Measurements from ENCODE around the gene RMP24.

RMP24 gene

DNA sequence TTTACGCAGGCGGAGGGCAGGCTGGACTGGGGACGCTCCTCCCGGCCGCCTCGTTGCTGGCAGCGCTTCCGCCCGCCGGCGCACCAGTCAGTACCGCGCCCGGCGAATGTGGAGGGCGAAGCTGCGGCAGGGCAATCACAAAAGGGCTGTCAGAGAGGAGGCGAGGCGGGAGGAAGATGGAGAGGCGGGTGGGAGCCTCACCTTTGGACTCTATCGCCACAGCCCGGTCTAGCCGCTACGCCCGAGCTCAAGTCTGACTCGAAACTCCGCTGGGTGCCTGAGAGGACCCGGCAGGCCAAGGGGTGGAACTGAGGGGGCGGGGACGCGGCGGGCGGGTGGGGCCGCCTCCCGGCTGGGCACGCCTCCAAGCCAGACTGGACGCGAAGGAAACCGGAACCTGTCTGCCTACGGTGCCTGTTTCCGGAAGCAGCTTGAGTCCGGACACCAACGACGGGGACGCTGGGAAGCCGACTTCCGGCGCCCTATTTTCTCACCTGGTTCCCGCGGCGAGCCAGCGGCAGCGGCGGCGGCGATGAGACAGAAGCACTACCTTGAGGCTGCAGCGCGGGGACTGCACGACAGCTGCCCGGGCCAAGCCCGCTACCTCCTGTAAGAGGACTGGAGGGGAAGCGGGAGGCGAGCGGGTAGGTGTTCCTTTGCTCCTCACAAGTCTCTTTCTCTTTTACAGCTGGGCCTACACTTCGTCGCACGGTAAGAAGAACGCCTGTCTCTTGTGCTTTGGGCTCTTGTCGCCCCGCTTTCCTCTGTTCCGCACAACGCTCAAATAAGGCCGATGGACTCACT, at the start of gene RMP24:
TSS of gene RMP24 (plus strand) at position 483 of the 804 bp plus-strand sequence.
- TF ChIP-seq, protein P1, sequence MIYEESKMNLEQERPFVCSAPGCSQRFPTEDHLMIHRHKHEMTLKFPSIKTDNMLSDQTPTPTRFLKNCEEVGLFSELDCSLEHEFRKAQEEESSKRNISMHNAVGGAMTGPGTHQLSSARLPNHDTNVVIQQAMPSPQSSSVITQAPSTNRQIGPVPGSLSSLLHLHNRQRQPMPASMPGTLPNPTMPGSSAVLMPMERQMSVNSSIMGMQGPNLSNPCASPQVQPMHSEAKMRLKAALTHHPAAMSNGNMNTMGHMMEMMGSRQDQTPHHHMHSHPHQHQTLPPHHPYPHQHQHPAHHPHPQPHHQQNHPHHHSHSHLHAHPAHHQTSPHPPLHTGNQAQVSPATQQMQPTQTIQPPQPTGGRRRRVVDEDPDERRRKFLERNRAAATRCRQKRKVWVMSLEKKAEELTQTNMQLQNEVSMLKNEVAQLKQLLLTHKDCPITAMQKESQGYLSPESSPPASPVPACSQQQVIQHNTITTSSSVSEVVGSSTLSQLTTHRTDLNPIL (CRISPR knock-in tag; IDR thresholded peaks at IDR 0.05; ENCODE audit: low read depth) = no peak
- TF ChIP-seq ZC3H10 (CRISPR knock-in tag; IDR thresholded peaks at IDR 0.05) (no peak), ESRRG (CRISPR knock-in tag; IDR thresholded peaks at IDR 0.05) (no peak), ZNF565 (CRISPR knock-in tag; conservative IDR thresholded peaks at IDR 0.05; ENCODE audit: low read depth) (no peak), ISL1 (CRISPR knock-in tag; IDR thresholded peaks at IDR 0.05) (no peak)
- TF ChIP-seq, protein P2, sequence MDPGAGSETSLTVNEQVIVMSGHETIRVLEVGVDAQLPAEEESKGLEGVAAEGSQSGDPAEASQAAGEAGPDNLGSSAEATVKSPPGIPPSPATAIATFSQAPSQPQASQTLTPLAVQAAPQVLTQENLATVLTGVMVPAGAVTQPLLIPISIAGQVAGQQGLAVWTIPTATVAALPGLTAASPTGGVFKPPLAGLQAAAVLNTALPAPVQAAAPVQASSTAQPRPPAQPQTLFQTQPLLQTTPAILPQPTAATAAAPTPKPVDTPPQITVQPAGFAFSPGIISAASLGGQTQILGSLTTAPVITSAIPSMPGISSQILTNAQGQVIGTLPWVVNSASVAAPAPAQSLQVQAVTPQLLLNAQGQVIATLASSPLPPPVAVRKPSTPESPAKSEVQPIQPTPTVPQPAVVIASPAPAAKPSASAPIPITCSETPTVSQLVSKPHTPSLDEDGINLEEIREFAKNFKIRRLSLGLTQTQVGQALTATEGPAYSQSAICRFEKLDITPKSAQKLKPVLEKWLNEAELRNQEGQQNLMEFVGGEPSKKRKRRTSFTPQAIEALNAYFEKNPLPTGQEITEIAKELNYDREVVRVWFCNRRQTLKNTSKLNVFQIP (CRISPR knock-in tag; IDR thresholded peaks at IDR 0.05; ENCODE audit: borderline replicate concordance, low read depth) = no peak
- TF ChIP-seq, protein P3, sequence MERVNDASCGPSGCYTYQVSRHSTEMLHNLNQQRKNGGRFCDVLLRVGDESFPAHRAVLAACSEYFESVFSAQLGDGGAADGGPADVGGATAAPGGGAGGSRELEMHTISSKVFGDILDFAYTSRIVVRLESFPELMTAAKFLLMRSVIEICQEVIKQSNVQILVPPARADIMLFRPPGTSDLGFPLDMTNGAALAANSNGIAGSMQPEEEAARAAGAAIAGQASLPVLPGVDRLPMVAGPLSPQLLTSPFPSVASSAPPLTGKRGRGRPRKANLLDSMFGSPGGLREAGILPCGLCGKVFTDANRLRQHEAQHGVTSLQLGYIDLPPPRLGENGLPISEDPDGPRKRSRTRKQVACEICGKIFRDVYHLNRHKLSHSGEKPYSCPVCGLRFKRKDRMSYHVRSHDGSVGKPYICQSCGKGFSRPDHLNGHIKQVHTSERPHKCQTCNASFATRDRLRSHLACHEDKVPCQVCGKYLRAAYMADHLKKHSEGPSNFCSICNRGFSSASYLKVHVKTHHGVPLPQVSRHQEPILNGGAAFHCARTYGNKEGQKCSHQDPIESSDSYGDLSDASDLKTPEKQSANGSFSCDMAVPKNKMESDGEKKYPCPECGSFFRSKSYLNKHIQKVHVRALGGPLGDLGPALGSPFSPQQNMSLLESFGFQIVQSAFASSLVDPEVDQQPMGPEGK (CRISPR knock-in tag; IDR thresholded peaks at IDR 0.05; ENCODE audit: borderline replicate concordance) = no peak; the same call in 1 of the 2 replicates
- peak; percentile 95 for ATAC-seq

DNA sequence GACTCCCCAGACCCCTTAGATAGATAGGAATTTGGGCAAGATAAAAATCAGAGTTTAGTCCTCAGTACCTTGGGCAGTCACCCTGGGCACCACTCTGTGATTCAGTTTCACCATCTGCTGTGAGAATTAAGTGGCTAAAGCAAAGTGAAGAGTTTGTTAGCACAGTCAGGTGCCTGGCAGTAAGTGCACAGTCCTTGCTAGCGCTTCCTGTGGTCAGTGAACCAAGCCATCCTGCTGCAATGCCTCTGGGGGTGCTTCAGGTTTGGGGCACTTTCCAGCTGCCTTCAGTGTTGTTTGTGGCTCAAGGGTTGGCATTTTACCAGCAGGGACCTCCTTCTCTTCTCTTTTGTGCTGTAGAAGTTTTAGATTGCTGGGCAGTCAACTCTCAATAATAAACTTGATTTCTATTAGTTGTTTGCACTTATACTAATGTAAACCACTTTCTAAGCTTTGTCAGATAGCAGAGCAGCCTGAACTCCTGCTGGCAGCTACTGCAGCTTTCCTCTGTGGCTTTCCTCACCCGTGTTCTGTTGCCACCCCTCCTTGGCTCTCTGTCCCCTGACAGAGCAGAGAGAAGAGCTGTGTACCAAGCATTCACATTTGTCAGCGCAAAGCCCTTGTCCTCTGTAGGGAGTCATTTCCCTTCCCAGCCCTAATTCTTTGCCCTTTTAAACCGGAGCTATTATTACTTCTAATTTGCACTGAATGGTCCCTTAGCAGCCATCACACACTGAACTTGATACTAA, 48.4 kb upstream of the RMP24 start:
- TF ChIP-seq GLIS3 (CRISPR knock-in tag; IDR thresholded peaks at IDR 0.05) (no peak), PPARA (CRISPR knock-in tag; IDR thresholded peaks at IDR 0.05; ENCODE audit: borderline replicate concordance) (no peak), ZFP30 (CRISPR knock-in tag; IDR thresholded peaks at IDR 0.05) (no peak), ZNF70 (CRISPR knock-in tag; IDR thresholded peaks at IDR 0.05) (no peak), ZNF565 (CRISPR knock-in tag; conservative IDR thresholded peaks at IDR 0.05; ENCODE audit: low read depth) (no peak), ISL1 (CRISPR knock-in tag; IDR thresholded peaks at IDR 0.05) (no peak), RARB (CRISPR knock-in tag; IDR thresholded peaks at IDR 0.05) (no peak), TCF4 (CRISPR knock-in tag; IDR thresholded peaks at IDR 0.05; ENCODE audit: borderline replicate concordance) (no peak), CSDC2 (CRISPR knock-in tag; IDR thresholded peaks at IDR 0.05) (no peak), ZFP3 (CRISPR knock-in tag; IDR thresholded peaks at IDR 0.05) (no peak), ARNTL (CRISPR knock-in tag; IDR thresholded peaks at IDR 0.05; ENCODE audit: borderline replicate concordance, low read depth) (no peak), TOX (CRISPR knock-in tag; IDR thresholded peaks at IDR 0.05; ENCODE audit: borderline replicate concordance) (no peak)
- TF ChIP-seq, protein P1 (CRISPR knock-in tag; IDR thresholded peaks at IDR 0.05; ENCODE audit: low read depth) = no peak
- TF ChIP-seq, protein P4, sequence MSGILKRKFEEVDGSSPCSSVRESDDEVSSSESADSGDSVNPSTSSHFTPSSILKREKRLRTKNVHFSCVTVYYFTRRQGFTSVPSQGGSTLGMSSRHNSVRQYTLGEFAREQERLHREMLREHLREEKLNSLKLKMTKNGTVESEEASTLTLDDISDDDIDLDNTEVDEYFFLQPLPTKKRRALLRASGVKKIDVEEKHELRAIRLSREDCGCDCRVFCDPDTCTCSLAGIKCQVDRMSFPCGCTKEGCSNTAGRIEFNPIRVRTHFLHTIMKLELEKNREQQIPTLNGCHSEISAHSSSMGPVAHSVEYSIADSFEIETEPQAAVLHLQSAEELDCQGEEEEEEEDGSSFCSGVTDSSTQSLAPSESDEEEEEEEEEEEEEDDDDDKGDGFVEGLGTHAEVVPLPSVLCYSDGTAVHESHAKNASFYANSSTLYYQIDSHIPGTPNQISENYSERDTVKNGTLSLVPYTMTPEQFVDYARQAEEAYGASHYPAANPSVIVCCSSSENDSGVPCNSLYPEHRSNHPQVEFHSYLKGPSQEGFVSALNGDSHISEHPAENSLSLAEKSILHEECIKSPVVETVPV (CRISPR knock-in tag; IDR thresholded peaks at IDR 0.05) = no peak
- TF ChIP-seq, protein P3 (CRISPR knock-in tag; IDR thresholded peaks at IDR 0.05; ENCODE audit: borderline replicate concordance) = no peak
- ATAC-seq = no peak
